DMS53 (cell line): ENCODE data around the gene RGS10.

ENCODE experiments used
- DNase-seq: peaks from one replicate; lab custom pipeline; 2025; lab: John Stamatoyannopoulos, UW

The RGS10 gene

DNA sequence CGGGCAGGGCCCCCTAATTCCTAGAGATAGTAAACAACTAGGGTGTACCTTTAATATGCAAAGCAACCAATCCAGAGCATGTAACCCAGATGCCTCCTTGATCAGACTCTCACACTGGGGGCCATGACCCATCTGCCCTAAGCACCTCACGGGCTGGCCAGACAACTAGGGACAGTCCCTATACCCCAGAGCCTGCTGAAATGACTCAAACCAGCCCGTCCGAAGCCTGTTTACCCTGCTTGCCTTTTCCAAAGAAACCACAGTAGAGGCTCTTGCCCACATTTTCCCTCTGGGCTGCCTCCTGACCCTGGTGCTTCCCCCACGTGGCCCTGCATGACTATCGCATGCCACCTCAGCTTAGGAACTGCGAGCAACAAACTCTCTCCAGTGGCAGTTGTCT, 46.2 kb downstream of the RGS10 start:
- no peak for DNase-seq

DNA sequence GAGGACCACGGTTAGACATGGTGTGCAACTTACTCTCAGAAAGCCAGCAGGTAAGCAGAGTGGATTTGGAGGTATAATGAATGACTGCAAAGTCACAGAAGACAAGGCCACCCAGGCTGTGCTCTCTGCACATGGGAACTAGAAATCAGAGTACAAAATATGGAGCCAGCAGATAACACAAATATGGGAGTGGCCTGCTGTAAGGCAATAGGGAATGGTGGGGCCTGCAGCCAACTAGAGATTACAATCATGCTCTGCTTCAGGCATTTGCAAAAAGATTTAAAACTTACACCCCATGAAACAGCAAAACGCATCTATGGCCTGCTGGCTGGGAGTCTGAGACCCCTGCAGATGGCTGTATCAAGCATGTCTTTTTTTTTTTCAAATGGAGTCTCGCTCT, 47.0 kb downstream of the RGS10 start:
- DNase-seq: no peak

DNA sequence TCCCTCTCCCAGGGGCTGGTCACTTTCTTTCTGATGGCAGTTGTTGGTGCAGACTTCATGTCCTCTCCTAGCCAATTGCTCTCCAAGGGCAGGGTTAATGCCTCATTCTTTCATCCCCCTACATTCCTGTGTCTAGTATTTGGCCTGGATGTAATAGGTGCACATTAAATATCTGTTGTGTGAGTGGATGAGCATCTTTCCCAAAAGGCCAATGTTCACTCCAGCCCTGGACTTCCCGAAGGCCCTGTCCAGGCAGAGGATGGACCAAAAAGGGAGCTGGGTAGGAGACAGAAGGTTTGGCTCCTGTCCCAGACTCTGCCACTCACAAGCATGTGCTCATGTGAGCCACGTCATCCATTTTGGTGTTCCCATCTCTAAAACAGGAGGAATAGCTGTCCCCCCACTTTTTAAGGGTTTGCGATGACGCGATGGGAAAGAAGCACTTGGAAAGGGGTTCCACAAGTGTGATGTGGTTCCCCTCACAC, 47.5 kb downstream of the RGS10 start:
- no peak for DNase-seq

DNA sequence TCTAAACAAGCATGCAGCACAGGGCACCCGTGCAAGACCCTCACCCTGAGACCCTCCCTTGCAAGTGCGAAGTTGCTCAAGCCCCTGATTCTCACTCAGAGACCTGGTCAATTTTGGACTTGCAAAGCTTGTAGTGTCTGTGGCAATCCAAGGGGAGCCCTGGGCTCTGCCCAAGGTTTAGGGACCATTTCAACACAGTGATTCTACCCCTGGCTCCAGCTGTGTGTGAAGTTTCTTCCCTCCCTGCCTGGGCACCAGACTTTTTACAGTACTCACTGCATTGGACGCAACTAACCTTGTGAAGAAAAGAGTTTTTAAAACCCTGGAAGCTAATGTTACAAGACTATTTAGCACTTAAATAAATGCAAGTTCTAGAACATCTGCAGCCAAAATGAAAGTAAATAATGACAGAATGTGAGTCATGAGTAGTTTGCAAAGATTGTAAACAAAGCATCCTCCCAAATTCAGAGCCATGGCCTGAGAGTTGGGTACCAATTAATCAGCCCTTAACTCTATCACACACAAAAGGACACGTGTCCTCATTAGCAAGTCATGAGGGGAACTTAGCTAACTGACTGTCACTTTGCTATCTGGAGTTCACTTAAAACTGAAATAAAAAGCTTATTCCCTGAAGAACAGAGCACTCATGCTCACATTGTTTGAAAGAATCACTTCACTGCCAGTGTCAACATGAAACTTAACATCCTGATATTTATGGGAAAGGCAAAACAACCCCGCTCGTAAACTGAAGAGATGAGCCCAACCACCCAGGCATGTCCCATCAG, 48.1 kb downstream of the RGS10 start:
- DNase-seq: peak; percentile 53

DNA sequence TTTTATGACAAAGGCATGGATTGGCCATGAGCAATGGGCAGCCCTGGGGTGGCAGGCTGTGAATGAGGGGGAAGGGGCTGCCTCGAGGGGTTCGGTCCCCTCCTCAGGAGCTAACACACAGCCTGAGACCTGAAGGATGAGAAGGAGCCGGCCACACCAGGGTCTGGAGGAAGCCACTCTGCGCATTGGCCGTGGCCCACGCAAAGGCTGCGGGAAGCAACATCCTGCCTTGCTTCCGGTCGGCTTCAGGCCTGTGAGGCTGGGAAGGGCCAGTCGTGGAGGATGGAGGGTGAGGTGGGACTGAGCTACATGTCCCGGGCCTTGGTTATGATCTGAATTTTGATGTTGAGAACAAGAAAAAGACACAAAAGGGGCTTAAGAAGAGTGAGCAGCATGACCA, 49.4 kb downstream of the RGS10 start:
- no peak for DNase-seq

DNA sequence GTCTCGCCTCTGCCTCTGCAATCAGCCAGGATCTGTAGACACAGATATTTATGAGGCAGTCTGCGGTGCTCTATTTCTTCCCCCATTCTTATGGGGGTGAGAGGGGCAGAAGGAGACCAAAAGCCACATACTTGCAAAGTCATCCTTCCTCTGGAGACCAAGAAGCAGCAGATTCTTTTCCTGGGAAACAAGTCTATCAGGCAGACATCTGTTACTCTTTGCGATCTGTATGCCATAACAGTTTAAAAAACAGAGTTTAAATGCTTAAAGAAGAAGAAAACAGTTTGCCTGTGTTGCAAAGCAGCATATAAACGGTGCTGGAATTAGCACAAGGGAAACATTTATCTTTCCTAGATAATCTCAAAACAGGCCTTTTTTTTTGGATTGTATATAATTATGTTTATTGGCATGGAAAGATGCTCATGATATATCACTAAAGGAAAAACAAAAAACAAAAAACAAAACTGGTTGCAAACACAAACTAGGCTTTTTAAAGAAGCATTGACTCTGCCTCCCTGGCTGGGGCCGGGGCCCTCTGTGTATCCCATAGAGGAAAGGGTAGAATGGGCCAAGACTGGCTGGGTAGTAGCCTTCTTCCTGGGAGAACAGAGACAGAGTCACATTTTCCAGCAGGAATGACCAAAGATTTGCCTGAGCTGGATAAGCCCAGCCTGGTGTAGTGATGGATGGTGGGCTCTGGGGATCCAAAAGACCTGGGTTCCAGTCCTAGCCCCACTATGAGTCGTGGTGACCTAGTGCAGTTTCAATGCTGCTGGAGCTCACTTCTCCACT, 50.4 kb downstream of the RGS10 start:
- DNase-seq: no peak

- DNase-seq: no peak
Observed at GRCh38 chr10:119489991-119490326, 52.6 kb downstream of the RGS10 start.

GRCh38 chr10:119488675-119489074, 53.8 kb downstream of the RGS10 start:
- no peak for DNase-seq

DNA sequence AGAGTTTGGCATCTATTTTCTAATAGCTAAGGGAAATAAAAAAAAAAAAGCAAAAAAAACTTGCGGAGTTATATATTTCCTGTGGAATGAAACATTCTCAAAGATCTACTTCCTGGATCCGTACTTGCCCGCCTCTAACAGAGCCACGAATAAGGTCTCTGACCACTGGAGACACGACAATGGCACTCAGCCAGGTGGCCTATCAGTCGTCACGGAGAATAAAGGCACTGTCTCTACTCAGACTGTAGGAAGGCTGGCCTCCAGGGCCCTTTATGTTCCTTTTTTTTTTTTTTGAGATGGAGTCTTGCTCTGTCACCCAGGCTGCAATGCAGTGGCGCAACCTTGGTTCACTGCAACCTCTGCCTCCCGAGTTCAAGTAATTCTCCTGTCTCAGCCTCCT, 58.7 kb downstream of the RGS10 start:
- no peak for DNase-seq

DNA sequence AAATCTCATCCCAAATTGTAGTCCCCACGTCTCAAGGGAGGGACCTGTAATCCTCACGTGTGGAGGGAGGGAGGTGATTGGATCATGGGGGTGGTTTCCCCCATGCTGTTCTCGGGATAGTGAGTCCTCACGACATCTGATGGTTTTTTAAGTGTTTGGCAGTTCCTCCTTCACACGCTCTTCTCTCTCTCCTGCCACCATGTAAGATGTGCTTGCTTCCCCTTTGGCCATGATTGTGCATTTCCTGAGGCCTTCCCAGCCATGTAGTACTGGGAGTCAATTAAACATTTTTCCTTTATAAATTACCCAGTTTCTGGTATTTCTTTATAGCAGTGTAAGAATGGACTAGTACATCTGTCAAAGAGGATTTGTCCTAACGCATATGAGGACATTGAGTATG, 59.5 kb downstream of the RGS10 start:
- DNase-seq: no peak

DNA sequence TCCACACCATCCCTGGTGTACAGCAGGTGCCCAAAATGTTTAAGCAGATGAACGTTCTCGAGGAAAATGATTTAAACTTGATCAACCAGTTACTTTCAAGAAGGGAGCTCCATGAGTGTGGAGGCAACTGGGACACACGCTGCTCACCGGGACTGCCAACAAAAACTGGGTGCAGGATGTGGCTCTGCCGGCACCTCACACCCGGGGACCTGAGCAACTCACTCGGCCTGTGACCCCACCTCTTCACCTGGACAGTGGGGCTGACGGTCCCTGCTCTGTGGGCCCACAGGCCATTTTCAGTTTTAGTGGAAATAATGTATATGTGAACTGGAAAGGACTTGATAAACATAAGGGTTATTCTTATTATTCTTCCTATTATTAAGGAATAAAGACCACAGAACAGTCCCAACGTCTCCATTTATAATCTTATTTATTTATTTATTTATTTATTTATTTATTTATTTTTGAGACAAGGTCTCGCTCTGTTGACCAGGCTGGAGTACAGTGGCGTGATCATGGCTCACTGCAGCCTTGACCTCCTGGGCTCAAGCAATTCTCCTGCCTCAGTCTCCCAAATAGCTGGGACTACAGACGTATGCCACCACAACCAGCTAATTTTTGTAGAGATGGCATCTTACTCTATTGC, 60.6 kb downstream of the RGS10 start:
- no peak for DNase-seq

DNA sequence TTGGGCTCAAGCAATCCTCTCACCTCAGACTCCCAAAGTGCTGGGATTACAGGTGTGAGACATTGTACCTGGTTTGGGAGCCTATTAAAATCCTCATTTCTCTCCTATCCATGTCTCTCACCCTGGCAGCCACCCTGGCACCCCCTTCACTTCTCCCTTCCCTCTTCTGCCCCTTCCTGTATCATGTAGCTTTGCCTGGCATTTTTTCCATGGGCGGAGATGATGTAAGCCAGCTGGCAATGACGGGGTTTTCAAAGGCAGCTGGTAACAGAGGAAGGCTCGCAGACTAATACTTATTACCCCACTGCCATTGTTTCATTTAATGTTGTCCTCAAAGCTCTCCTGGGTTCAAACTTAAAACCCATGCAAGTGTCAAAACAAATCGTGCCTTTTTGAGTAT, 61.9 kb downstream of the RGS10 start:
- DNase-seq: no peak

DNA sequence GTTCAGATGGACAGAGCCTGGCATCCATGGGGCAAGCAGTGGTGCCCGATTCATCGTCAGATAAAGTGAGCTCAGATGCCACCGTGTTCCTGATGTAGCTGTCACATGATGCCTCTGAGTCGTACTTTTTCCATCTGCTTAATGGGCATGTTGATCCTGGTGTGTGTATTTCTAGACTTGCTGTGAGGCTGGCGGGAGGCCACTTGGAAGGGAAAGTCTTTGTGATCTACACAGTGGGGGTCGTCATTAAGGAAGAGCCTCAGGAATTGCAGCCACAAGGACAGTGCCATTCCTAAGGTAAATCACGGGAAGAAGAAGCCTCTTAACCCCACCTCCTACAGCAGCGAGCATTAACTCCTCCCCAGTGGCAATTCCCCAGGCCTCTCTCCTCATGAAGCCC, 63.0 kb downstream of the RGS10 start:
- no peak for DNase-seq

GRCh38 chr10:119478811-119479341, 63.6 kb downstream of the RGS10 start:
- no peak for DNase-seq

GRCh38 chr10:119478111-119478802, 64.3 kb downstream of the RGS10 start:
- no peak for DNase-seq

DNA sequence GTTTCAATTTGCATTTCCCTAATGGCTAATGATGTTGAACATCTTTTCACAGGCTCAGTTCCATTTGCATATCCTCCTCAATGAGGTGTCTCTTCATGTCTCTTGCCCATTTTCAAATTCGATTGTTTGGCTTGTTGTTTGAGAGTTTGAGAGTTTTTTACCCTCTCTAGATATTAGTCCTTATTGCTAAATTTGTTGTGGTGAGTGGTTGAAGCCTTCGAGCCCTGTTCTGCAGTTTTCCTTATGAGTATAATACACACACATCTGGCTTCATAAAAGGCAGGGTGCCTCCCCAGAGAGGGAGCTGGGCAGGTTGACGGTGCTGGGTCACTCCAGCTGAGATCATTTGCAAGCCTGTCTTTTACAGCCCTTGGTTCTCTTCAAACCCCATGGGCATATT, 65.1 kb downstream of the RGS10 start:
- DNase-seq: no peak

- DNase-seq: no peak
Observed at GRCh38 chr10:119474606-119475005, 67.9 kb downstream of the RGS10 start.

- no peak for DNase-seq
Observed at GRCh38 chr10:119473771-119474170, 68.7 kb downstream of the RGS10 start.

- no peak for DNase-seq
Observed at GRCh38 chr10:119470920-119471702, 71.4 kb downstream of the RGS10 start.

- DNase-seq: peak; percentile 27
Observed at GRCh38 chr10:119469846-119470245, 72.7 kb downstream of the RGS10 start.

DNA sequence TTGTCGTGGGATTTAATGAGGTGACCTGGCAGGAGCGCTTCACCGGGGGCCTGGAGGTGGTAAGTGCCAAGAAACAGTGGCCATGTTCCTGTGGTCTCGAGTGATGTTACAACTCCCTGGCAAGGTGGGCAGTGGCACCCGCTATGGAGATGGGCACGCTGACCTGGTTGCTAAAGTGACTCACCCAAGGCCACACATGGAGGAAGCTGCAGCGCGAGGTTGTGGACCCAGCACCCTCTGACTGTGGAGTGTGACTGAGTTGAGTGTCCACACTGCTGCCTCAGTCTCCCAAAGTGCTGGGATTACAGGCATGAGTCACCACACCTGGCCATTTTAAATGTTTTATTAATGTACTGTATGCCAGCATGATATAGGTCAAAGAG, 73.2 kb downstream of the RGS10 start:
- peak; percentile 50 for DNase-seq
